Right ventricle myocardium inferior (tissue), 1 donor: Measurements from ENCODE around the gene CHRNA4. TPM values are rescaled to one million over a fixed set of nuclear protein-coding genes. Genes with fewer than 3 reads are reported as not detected.
A peak's percentile ranks its signal among the peaks of the same experiment; 100 is the strongest.
"Not testable (repeated sequence)": the region's sequence is repeated elsewhere in the genome, so short reads cannot be mapped to it uniquely, and the experiment has no call there.

Experiments
- ATAC-seq: fragments of 200-7000 bp; cut with Tn5 transposase; one replicate; pipeline ENCODE4 v1.9.1; 2020; ENCODE audit warnings: mild to moderate bottlenecking, moderate library complexity
- DNase-seq: peaks from one replicate; pipeline ENCODE4 v3.0.0; 2021; ENCODE audit errors: missing footprints
- intact Hi-C: fragments of 100-400 bp; cut with DNase I; formaldehyde crosslinking; loops from one replicate; pipeline ENCODE4 v1.11.0; 2022
- total RNA-seq: library from RNA; stranded (reverse); fragmentation: NEBNext Ultra II Directional; extraction: Animal tissue kit (Norgen Biotek cat#: 25700); gene quantifications from one replicate; pipeline ENCODE4 v1.2.1, GENCODE V29; 2021
- donor health status: DM: no; HTN: yes; CAD: no; lungs with severe emphysema.

Gene CHRNA4
- total RNA-seq, 1 donor from 2014 or later, result 2.3 TPM

GRCh38 chr20:63344616-63345327 is 16.4 kb downstream of the CHRNA4 start:
- ATAC-seq, result peak; percentile 90
- peak; percentile 88 for DNase-seq

GRCh38 chr20:63343460-63344445 is 17.4 kb downstream of the CHRNA4 start:
- intact Hi-C loops, result no loop called here
- DNase-seq, result peak; percentile 11
- ATAC-seq, result no peak

More at GRCh38 chr20:63344616-63345327, 16.4 kb downstream of the CHRNA4 start:
- intact Hi-C loops, result no loop called here

GRCh38 chr20:63342561-63343459 is 18.3 kb downstream of the CHRNA4 start:
- intact Hi-C loops, result no loop called here
- ATAC-seq (no peak), DNase-seq (peak; percentile 37)

- intact Hi-C loops, DNase-seq, ATAC-seq: not testable (repeated sequence)
Measured at GRCh38 chr20:63340158-63340688, 20.9 kb downstream of the CHRNA4 start.

- intact Hi-C loops, DNase-seq, ATAC-seq: not testable (repeated sequence)
Measured at GRCh38 chr20:63339154-63340094, 21.7 kb downstream of the CHRNA4 start.

- intact Hi-C loops, result no loop called here
- DNase-seq (no peak), ATAC-seq (no peak)
Measured at GRCh38 chr20:63337786-63338420, 23.2 kb downstream of the CHRNA4 start.

- DNase-seq, result no peak
Measured at GRCh38 chr20:63336232-63336752, 24.9 kb downstream of the CHRNA4 start.

GRCh38 chr20:63335711-63336110 is 25.4 kb downstream of the CHRNA4 start:
- intact Hi-C loops, result no loop called here
- peak; percentile 11 for DNase-seq

More at GRCh38 chr20:63336232-63336752, 24.9 kb downstream of the CHRNA4 start:
- intact Hi-C loops, result no loop called here
- no peak for ATAC-seq

GRCh38 chr20:63335060-63335459 is 26.1 kb downstream of the CHRNA4 start:
- intact Hi-C loops, DNase-seq, ATAC-seq: not testable (repeated sequence)

More at GRCh38 chr20:63335711-63336110, 25.4 kb downstream of the CHRNA4 start:
- ATAC-seq, result no peak

- DNase-seq, result peak; percentile 54
- intact Hi-C loops, result no loop called here
- ATAC-seq, result no peak
Measured at GRCh38 chr20:63334356-63334755, 26.8 kb downstream of the CHRNA4 start.

GRCh38 chr20:63333241-63333836 is 27.8 kb downstream of the CHRNA4 start:
- ATAC-seq (no peak), DNase-seq (peak; percentile 50)
- intact Hi-C loops, result no loop called here

- DNase-seq, result peak; percentile 57
- ATAC-seq, result no peak
- intact Hi-C loops, result no loop called here
Measured at GRCh38 chr20:63332488-63333240, 28.5 kb downstream of the CHRNA4 start.

- ATAC-seq (no peak), DNase-seq (peak; percentile 25)
- intact Hi-C loops, result no loop called here
Measured at GRCh38 chr20:63331741-63332400, 29.3 kb downstream of the CHRNA4 start.

- DNase-seq, result peak; percentile 11
- ATAC-seq, result no peak
- intact Hi-C loops, result no loop called here
Measured at GRCh38 chr20:63330940-63331339, 30.2 kb downstream of the CHRNA4 start.
